Stimulated activated CD4-positive, alpha-beta T cell treated with anti-CD3 and anti-CD28 coated beads, Interleukin-4, amount 100 ng/mL, for 24 hours (primary cell): ENCODE data around the gene LMO1.
A peak's percentile ranks its signal among the peaks of the same experiment; 100 is the strongest.

Source experiments
- DNase-seq: peaks from one replicate; pipeline ENCODE4 v3.0.0-alpha.2; 2020

LMO1 gene

DNA sequence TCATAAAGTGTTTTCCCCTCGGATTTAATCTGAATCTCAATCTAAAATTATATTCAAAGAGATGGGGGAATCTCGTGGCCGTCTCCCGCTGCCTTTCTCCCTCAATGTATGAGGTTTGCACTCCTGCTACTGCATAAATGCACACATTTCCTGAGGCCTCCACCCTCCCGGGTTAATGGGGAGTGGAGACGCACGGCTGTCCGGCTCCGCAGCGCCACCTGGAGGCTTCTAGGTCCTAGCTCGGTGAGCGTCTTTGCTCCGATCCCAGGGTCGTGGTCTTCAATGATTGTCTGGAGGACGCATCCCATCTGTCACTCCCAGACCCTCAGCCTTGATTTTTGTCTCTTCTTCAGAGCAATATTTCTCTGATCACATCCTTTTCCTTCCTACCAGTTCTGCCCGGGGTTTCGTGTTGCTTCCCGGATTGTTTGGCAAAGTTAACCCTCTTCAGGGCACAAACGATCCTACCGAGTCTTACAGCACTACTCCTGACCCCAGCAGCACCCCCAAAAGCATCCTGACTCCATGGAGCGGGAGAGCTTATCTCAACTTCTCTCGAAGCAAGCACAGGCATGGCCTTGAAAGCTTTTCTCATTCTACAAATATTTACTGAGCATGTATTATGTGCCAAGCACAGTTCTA lies at the start of gene LMO1:
LMO1 (minus strand) TSS at position 110 of the 642 bp plus-strand sequence. CDS start 516 bp downstream, outside the sequence.
- DNase-seq: peak; percentile 75

GRCh38 chr11:8312986-8313385 lies 49.3 kb upstream of the LMO1 start:
- no peak for DNase-seq

DNA sequence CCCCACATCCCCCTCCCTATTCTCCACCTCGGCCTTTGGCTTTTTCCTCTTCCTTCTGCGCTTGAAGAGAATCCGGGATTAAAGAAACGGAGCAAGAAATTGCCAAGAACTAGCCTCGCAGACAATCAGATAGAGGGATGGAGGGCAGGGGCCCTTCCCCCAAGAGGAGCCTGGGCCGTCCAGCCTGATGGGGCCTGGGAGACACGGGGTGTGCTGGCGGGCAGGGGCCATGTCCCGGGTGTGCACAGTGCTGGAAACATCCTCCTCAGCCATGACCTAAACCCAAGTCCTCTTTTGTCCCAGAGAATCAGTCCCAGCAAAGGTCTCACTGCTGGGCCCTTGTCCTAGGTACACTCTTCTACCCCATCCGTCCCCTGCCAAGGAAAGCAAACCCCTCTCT lies 47.7 kb upstream of the LMO1 start:
- DNase-seq: no peak

DNA sequence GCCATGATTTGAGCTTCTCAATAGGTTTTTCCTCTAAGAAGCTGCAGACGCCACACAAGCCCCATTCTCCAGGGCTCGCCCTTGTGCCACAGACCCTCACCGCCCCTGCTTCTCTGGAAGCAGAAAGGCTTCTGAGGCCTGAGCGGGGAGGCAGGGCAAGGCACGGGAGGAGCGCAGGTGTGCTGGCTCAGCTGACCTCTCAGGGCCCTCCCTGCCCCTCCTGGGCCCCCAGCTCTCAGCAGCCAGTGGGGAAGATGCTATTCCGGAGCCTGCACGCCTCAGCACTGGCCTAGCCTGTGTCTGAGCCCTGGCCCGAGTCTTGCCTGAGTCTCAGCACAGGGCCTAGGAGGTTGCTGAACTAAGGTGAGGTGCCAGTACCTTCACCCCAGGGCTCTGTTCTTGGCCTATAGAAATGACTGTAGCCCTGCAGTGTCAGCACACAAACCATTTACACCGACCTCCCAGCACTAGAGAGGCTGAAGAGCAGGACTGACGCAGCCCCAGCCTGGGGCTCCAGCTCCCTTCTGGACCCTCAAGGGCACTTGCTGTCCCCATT lies 47.1 kb upstream of the LMO1 start:
- no peak for DNase-seq

DNA sequence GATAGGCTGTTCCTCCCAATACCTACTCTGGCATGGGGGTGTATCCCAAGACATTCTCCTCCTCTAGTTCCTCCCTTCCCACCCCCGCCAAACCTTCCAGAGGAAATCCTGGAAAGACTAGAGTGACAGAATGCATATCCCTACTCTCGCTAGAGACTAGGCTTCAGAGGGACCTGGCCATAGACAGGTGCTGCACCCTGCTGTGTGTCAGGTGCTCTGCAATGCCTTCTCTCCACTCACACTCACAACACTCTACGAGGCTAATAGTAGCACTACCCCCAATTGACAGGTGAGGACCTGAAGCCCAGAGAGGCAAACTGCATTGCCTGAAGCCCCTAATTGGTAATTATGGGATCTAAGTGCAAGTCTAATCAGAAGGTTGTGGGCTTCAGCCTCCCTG lies 46.2 kb upstream of the LMO1 start:
- DNase-seq: no peak

DNA sequence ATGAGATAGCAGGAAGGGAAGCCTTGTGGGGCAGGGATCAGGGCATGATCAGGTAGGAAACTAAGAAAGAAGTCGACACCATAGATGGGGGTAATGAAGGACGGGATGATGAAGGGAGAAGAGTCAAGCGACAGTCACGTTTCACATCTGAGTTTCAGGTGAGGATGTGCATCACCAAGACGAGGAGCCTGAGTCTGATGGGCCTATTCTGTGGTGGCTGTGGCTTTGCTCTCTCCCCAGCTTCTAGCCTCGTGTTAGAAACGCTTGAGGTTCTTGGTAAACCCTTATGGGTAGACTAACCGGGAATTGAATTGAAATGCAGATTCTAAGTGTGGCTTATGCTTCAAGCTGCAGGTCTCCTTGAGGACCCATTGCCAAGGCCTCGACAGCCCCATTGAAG lies 45.6 kb upstream of the LMO1 start:
- DNase-seq: no peak

DNA sequence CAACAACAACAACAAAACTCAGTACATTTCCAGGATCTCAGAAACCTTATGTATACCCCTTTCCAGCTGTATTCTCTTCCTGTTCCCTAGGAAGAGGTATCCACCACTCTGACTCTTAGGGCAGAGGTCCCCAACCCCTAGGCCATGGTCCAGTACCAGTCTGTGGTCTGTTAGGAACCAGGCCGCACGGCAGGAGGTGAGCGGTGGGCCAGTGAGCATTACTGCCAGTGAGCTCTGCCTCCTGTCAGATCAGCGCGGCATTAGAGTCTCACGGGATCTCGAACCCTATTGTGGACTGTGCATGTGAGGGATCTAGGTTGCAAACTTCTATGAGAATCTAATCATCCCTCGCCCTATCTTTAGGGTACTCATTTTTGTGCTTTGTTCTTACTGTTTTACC lies 43.9 kb upstream of the LMO1 start:
- DNase-seq: no peak

DNA sequence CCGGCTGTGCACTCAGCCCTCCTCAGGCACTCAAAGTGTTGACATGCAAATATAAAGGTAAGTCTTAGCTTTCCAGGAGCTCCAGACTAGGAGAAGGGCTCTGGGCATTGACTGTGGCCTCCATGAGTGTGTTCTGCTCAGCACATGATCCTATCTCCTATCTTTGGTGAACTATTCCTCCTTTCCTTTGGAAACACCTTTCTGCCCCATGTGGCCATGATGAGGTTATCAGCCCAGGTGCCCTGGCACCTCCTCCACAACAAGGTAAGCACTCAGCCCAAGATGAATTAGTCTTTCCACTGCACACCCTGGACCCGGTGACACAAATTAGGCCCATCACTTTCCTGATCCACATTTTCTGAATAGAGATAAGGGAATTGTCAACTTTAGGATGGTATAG lies 37.9 kb upstream of the LMO1 start:
- DNase-seq: no peak

DNA sequence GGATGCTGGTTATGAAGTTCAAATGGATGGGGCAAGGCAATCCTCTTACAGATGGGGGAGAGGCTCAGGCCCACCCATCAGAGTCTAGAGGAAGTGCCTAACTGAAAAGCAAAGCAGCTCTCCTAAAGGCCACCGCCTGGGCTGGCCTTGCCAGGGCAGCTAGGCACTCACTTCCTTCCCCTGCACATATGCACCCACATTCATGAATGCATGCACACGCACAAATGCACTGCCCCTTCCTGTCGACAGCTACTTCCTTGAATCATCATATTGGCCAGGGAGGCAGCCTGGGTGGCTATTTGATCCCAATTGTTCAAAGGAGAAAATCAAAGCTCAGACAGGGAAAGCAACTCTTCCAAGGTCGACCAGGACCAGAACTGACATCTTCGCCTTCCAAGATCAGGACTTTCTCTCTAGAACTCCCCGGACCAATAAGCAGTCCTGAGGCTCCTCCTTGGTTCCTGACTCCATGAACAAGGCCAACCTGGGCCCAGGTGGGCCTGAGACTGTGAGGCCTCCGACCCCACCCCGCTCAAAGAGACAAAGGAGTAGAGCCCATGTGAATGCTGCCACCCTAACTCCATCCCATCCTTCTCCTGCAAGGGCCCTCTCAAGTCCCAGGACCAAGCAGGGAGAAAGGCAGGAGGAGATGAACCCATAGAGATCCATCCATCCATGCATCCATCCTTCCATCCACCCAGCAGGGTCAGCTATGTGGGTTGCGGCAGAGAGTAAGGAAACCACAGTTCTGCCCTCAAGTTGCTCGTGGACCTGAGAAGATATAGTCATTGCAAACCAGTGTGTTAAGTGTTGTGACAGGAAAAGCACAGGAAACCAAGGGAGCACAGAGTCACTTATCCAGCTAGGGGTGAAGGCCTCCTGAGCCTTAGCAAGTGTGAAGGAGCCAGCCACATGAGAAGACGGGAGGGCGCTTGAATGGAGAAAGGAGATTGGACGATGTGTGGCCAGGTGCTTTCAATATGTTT lies 35.4 kb upstream of the LMO1 start:
- no peak for DNase-seq

- no peak for DNase-seq
Observed at GRCh38 chr11:8297781-8298440, 34.2 kb upstream of the LMO1 start.

DNA sequence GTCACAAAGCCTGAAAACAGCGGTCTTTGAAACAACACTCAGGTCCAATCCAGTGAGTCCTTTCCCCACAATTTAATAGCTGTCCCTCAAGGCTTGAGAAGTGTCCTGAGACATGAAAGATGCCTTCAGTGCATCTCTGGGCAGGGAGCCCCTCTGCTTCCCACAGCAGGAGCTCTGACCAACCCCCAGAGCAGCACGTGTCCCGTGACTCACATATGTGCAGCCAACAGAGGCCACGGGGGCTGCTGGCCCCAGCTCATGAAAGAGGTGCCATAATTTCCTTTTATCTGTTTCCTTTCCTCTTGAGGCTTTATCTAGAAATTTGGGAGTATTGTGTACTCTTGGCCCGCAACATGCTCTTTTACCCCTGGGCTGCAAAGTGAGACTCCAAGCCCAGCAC lies 33.2 kb upstream of the LMO1 start:
- no peak for DNase-seq

DNA sequence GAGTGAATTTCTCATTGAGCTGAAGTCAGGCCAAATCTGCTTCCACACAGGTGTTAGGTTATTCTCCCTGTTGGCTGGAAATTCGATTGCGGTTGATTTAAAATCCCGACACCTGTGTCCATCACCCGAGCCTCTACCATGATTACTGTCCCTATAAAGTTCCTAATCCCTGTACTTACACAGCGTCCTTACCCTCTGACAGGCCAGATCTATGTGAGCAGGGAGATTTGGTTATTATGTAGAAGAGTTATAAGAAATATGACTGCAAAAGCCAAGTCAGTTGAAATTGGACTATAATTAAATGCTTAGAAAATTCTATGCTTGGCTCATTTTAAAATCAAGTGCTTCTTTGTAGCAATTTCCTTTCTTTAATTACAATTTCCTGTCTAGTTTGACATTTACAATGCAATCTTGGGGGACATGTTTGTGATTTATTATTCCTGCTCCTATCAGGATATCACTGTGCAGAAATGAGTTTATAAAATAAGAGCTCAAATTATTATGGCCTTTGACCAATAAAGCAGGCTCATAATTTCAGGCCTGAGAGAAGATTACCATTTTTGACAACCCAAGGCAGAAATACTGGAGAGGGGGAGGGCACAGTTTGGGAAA lies 32.5 kb upstream of the LMO1 start:
- no peak for DNase-seq

GRCh38 chr11:8294251-8294935 lies 30.7 kb upstream of the LMO1 start:
- no peak for DNase-seq

GRCh38 chr11:8293171-8293570 lies 29.5 kb upstream of the LMO1 start:
- DNase-seq: no peak

DNA sequence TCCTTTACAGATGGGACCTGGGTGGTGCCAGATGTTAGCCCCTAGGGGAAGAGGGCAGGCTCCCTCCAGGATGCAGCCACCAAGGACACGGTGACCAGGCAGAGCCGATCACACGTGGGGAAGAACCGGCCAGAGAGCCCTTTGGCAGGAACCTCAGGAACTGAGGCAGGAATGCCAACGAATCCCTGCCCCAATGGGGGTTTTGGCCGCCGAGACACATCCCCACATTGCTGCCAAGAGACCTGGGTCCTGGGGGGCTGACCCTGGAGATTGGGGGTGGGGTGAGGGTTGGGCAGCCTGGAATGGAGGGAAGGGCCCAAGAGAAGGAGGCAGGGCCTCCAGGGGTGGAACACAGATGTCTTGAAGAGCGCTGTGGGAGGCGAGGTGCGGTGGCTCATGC lies 28.7 kb upstream of the LMO1 start:
- no peak for DNase-seq

- no peak for DNase-seq
Observed at GRCh38 chr11:8291421-8292350, 28.0 kb upstream of the LMO1 start.

DNA sequence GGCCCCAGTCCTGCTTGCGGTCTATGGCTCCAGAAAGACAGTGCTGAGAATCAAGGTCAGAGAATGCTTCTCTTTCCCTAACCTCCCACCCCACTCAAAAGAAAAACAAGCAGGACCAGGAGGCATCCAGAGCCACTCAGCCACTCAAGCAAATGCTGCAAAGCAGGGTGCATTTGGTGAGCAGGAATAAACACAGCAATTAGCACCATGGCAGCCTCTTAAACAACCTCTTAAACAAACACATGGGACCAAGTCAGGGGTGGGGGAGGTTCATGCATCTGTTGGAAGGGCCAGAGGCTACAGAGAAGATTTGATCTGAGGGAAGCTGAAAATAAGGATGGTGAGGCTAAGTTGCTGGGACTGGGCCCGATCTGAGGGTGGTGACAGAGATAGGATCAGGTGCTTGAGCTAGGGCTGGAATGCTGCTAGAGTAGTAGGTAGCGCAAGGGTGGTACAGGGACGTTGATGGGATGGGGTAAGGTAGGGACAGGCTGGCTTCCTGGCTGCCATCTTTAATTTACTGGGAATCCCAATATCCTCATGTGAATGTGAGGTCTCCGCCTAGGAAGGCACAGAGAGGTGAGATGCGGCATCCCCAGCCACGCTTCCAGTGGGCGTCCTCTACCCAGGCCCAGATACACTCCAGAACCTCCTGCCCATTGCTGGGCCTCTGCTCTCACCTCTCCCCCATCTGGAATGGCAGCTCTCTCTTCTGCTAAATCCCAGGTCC lies 26.6 kb upstream of the LMO1 start:
- DNase-seq: no peak

DNA sequence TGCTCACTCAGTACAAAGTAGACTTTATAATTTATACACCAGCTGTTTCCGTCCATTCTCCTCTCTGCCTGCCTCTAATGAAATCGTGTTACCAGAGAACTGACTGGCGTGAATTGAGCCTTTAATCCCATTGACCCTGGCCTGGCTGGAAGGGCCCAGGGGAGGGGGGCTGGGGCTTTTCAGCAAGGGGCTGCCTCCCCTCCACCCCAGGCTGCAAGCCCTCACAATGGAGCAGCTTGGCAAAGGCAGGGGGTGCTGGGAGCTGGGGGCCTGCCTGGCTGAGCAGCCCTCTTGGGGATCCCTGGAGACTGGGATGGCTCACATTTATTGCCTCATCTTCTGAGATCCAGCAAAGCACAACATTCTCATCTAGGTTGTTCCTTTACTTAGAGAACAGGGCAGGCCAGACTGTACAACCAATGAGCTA lies 25.8 kb upstream of the LMO1 start:
- DNase-seq: no peak

DNA sequence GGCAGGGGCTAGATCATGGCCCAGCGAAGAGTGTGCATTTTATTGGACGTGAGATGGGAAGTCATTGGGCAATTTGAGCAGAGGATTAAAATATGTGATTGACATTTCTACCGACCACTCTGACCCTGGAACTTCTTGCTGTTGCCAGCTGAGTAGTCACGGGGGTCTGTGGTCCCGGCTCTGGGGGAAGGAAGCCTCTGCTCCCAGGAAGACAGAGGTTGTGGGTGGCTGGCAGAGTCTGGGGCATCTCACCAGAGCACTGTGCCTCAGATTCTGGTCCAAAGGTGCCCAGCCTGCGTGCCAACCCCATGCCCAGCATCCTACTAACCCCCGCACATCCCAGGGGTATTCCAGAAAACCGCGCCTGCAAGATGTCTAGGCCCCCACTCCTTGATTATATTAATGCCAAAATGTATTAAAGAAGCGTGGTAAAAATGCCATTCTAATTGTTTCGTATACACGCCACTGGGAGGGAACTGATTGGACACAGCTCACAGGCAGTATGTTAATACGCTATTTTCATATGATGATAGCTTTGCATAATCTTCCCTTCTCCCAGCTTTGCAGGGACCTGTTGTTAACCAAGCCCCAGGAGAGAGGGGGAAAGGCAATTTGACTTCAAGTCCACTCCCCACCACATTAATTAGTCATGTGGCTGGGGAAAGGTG lies 25.3 kb upstream of the LMO1 start:
- DNase-seq: no peak
